ENCODE results near the gene CASKIN2. TPM values are rescaled to one million over a fixed set of nuclear protein-coding genes. Genes with fewer than 3 reads are reported as not detected.
A peak's percentile ranks its signal among the peaks of the same experiment; 100 is the strongest.

Gene CASKIN2
- total and polyA plus RNA-seq, 10 of the 15 experiments (the other 5 are each of a cell fraction or from before 2014, with no cell fraction given): 0.02 to 2.7 (median 0.44) TPM; not detected in 1

- SMC1A ChIA-PET (ENCODE audit: uncharacterized antibody, unreplicated experiment): interaction anchor here (1.4 kb wide), 1 partner anchor 77 kb away, joined by 5 read pairs; no protein-coding TSS in a partner anchor
- H3K36me3 ChIP-seq (ENCODE audit: control insufficient read depth in 2 of 2, insufficient read depth in 2 of 2, low read length in 1 of 2): no peaks in the 10 kb centered on the region; a peak in 1 of 4 replicates
- 59% methylated on average over 14 of the region's 15 CpGs for WGBS (ENCODE audit: insufficient coverage, insufficient replicate concordance, low lambda C conversion rate, missing lambda C conversion rate)
- H3K9ac ChIP-seq (ENCODE audit: control insufficient read depth, insufficient read depth, low read length): no peak overlapping the region
- H3K4me1 ChIP-seq (ENCODE audit: control insufficient read depth, insufficient read depth, low read length): no peaks in the 10 kb centered on the region
- RAD21 ChIA-PET (ENCODE audit: unreplicated experiment): no interaction called here
- ATAC-seq: no peak
- intact Hi-C loops (cut with micrococcal nuclease; ENCODE audit: unreplicated experiment) (no loop called here), in situ Hi-C loops (cut with MboI) (no loop called here)
- no TSS peak for BruUV-seq (replicated peaks)
- no peak overlapping the region for H3K4me3 ChIP-seq
- TF ChIP-seq E2F4 (IDR thresholded peaks at IDR 0.05; ENCODE audit: low read depth, low read length) (no peak), TCF3 (IDR thresholded peaks at IDR 0.05; ENCODE audit: borderline replicate concordance, insufficient read depth, low read depth, low read length) (no peak)
- H3K4me2 ChIP-seq (ENCODE audit: control insufficient read depth, insufficient read depth): no peak overlapping the region
- H3K27me3 ChIP-seq (replicated peaks in 1 of 2; ENCODE audit: control insufficient read depth in 2 of 2, insufficient read depth in 2 of 2, low read length in 1 of 2): no peaks in the 10 kb centered on the region
- no peak overlapping the region for H3K27ac ChIP-seq (ENCODE audit: control insufficient read depth, insufficient read depth)
- CTCF ChIA-PET: interaction anchor here (1.5 kb wide), 1 partner anchor 11 kb away, joined by 6 read pairs; the partner anchor contains the start of gene TSEN54
- no peak overlapping the region for H2AFZ ChIP-seq (ENCODE audit: control insufficient read depth, low read depth, low read length)
- H3K79me2 ChIP-seq (ENCODE audit: control insufficient read depth, insufficient read depth, low read length): no peaks in the 10 kb centered on the region
- POLR2A ChIA-PET: interaction anchor here (0.6 kb wide), 1 partner anchor 22 kb away, joined by 3 read pairs; no protein-coding TSS in a partner anchor
- no peaks in the 10 kb centered on the region for H3K9me3 ChIP-seq (replicated peaks; ENCODE audit: control insufficient read depth, insufficient read depth, low read length)
- DNase-seq (ENCODE audit: low read depth, low spot score): no peak
- no peaks in the 10 kb centered on the region for H4K20me1 ChIP-seq (ENCODE audit: control insufficient read depth, insufficient read depth)
- FAIRE-seq: no peak
These were observed 9.7 kb downstream of the CASKIN2 start for GRCh38 chr17:75505640-75506039.

- WGBS (ENCODE audit: insufficient coverage, insufficient replicate concordance, low lambda C conversion rate, missing lambda C conversion rate): 70% methylated on average over 4 of the region's 4 CpGs
- no peak overlapping the region for H3K4me2 ChIP-seq (ENCODE audit: control insufficient read depth, insufficient read depth)
- H3K36me3 ChIP-seq (ENCODE audit: control insufficient read depth in 2 of 2, insufficient read depth in 2 of 2, low read length in 1 of 2): no peaks in the 10 kb centered on the region; a peak in 1 of 4 replicates
- H3K27me3 ChIP-seq (replicated peaks in 1 of 2; ENCODE audit: control insufficient read depth in 2 of 2, insufficient read depth in 2 of 2, low read length in 1 of 2): no peaks in the 10 kb centered on the region
- no peak overlapping the region for H2AFZ ChIP-seq (ENCODE audit: control insufficient read depth, low read depth, low read length)
- no peak overlapping the region for H3K4me3 ChIP-seq
- intact Hi-C loops (cut with micrococcal nuclease; ENCODE audit: unreplicated experiment) (no loop called here), in situ Hi-C loops (cut with MboI) (no loop called here)
- H3K4me1 ChIP-seq (ENCODE audit: control insufficient read depth, insufficient read depth, low read length): no peaks in the 10 kb centered on the region
- H3K9ac ChIP-seq (ENCODE audit: control insufficient read depth, insufficient read depth, low read length): no peak overlapping the region
- CTCF ChIA-PET: interaction anchor here (0.7 to 1.5 kb wide), 4 partner anchors 11 to 96 kb away, joined by 3 to 6 read pairs (median 4); partner anchors contain the start of gene TSEN54
- DNase-seq (ENCODE audit: low read depth, low spot score) (no peak), ATAC-seq (peak; percentile 32; the same call in 1 of the 3 replicates), FAIRE-seq (no peak)
- H3K9me3 ChIP-seq (replicated peaks; ENCODE audit: control insufficient read depth, insufficient read depth, low read length): no peaks in the 10 kb centered on the region
- no peak for TF ChIP-seq ZBTB11 (CRISPR knock-in tag; IDR thresholded peaks at IDR 0.05)
- SMC1A ChIA-PET (ENCODE audit: uncharacterized antibody, unreplicated experiment): interaction anchor here (1.4 kb wide), 1 partner anchor 76 kb away, joined by 5 read pairs; no protein-coding TSS in a partner anchor
- H3K27ac ChIP-seq (ENCODE audit: control insufficient read depth, insufficient read depth): no peak overlapping the region
- H3K79me2 ChIP-seq (ENCODE audit: control insufficient read depth, insufficient read depth, low read length): no peaks in the 10 kb centered on the region
- no TSS peak for BruUV-seq (replicated peaks)
- POLR2A ChIA-PET: no interaction called here
- no peaks in the 10 kb centered on the region for H4K20me1 ChIP-seq (ENCODE audit: control insufficient read depth, insufficient read depth)
- RAD21 ChIA-PET (ENCODE audit: unreplicated experiment): no interaction called here
These were observed 10.3 kb downstream of the CASKIN2 start for GRCh38 chr17:75505152-75505409.

Measured in GM12878 (cell line).